Measurements from ENCODE around the gene ATP1A2.
A peak's percentile ranks its signal among the peaks of the same experiment; 100 is the strongest.

The ATP1A2 gene

GRCh38 chr1:160115545-160116282 is at the start of gene ATP1A2:
TSS of gene ATP1A2 (plus strand) at chr1:160115759. CDS start at chr1:160115862, 103 bp downstream.
- DNase-seq, result no peak

GRCh38 chr1:160066829-160067745 is 48.5 kb upstream of the ATP1A2 start:
- DNase-seq, result no peak

GRCh38 chr1:160068225-160068624 is 47.3 kb upstream of the ATP1A2 start:
- DNase-seq, result no peak

- DNase-seq, result no peak
These were observed 45.9 kb upstream of the ATP1A2 start, which contains the start of gene KCNJ10 for GRCh38 chr1:160069460-160070231. TSS of gene KCNJ10 (minus strand) at chr1:160070160. CDS start at chr1:160042532, 27,628 bp downstream.

GRCh38 chr1:160070243-160071163 is 45.1 kb upstream of the ATP1A2 start:
- DNase-seq, result peak; percentile 72

- no peak for DNase-seq
These were observed 44.3 kb upstream of the ATP1A2 start for GRCh38 chr1:160071289-160071688.

GRCh38 chr1:160074865-160075264 is 40.7 kb upstream of the ATP1A2 start:
- DNase-seq, result no peak

GRCh38 chr1:160075836-160076235 is 39.7 kb upstream of the ATP1A2 start:
- no peak for DNase-seq

GRCh38 chr1:160076295-160076694 is 39.3 kb upstream of the ATP1A2 start:
- DNase-seq, result no peak

- DNase-seq, result no peak
These were observed 38.1 kb upstream of the ATP1A2 start for GRCh38 chr1:160077486-160077885.

- peak; percentile 25 for DNase-seq
These were observed 36.9 kb upstream of the ATP1A2 start for GRCh38 chr1:160078512-160079195.

GRCh38 chr1:160079448-160079847 is 36.1 kb upstream of the ATP1A2 start:
- DNase-seq, result no peak

- DNase-seq, result no peak
These were observed 35.0 kb upstream of the ATP1A2 start for GRCh38 chr1:160080381-160081100.

- DNase-seq, result peak; percentile 35
These were observed 34.2 kb upstream of the ATP1A2 start, which contains the start of gene KCNJ9 for GRCh38 chr1:160081261-160081936. TSS of gene KCNJ9 (plus strand) at chr1:160081538. CDS start at chr1:160084031, 2,493 bp downstream.

- DNase-seq, result no peak
These were observed 33.1 kb upstream of the ATP1A2 start for GRCh38 chr1:160082487-160082886.

GRCh38 chr1:160082926-160083325 is 32.6 kb upstream of the ATP1A2 start:
- DNase-seq, result no peak

- no peak for DNase-seq
These were observed 31.4 kb upstream of the ATP1A2 start for GRCh38 chr1:160083968-160084770.

- no peak for DNase-seq
These were observed 30.7 kb upstream of the ATP1A2 start for GRCh38 chr1:160084771-160085321.
